OCI-LY7 (cell line): ENCODE measurements around the gene RFPL2. TPM values are rescaled to one million over a fixed set of nuclear protein-coding genes. Genes with fewer than 3 reads are reported as not detected.
"Not testable (repeated sequence)": the region's sequence is repeated elsewhere in the genome, so short reads cannot be mapped to it uniquely, and the experiment has no call there.

ENCODE experiments used
- BruUV-seq: library from RNA; stranded (reverse); fragments of 400-500 nt; replicated peaks from 2 replicates; lab custom pipeline; 2021; lab: Mats Ljungman, UMichigan
- CTCF ChIA-PET: fragments of 300-600 bp; sonication (Branson Sonifier 250); formaldehyde crosslinking; loops from one replicate; lab custom pipeline; 2022; ENCODE audit warnings: antibody characterized with exemption; ENCODE audit not compliant: unreplicated experiment; lab: Charles Lee
- POLR2A ChIA-PET: fragments of 300-600 bp; sonication (Branson Sonifier 250); formaldehyde crosslinking; loops from one replicate; lab custom pipeline; 2022; ENCODE audit warnings: antibody characterized with exemption; lab: Charles Lee
- DNase-seq: peaks from one replicate; pipeline ENCODE4 v3.0.0-alpha.2; 2015; ENCODE audit warnings: low spot score
- H2AFZ ChIP-seq: fragments of 200-600 bp; sonication (generic), shearing (Covaris generic); 2 replicates; pipeline ENCODE4 v1.6.1; 2014; ENCODE audit warnings: mild to moderate bottlenecking, antibody characterized with exemption, low read length, moderate library complexity
- H3K27ac ChIP-seq: fragments of 200-600 bp; sonication (generic); 2 replicates; pipeline ENCODE4 v1.5.1; 2014; ENCODE audit warnings: mixed run types, low read depth, mild to moderate bottlenecking, moderate library complexity, low read length, inconsistent platforms; ENCODE audit not compliant: poor library complexity, severe bottlenecking
- H3K36me3 ChIP-seq: fragments of 200-600 bp; sonication (generic); 2 replicates; pipeline ENCODE4 v1.6.1; 2014; ENCODE audit warnings: mild to moderate bottlenecking, antibody characterized with exemption, low read length, moderate library complexity, mixed read lengths; ENCODE audit not compliant: insufficient read depth
- H3K4me1 ChIP-seq: fragments of 200-600 bp; sonication (generic); 2 replicates; pipeline ENCODE4 v1.5.1; 2014; ENCODE audit warnings: mild to moderate bottlenecking, low read length; ENCODE audit not compliant: insufficient read depth, poor library complexity, severe bottlenecking
- H3K4me2 ChIP-seq: fragments of 200-600 bp; sonication (generic); 2 replicates; pipeline ENCODE4 v1.6.1; 2014; ENCODE audit warnings: mild to moderate bottlenecking, low read length
- H3K4me3 ChIP-seq: fragments of 200-600 bp; sonication (generic); 2 replicates; pipeline ENCODE4 v1.5.1; 2014; ENCODE audit warnings: mild to moderate bottlenecking, low read depth, low read length; ENCODE audit not compliant: poor library complexity, severe bottlenecking
- H3K79me2 ChIP-seq: fragments of 200-600 bp; sonication (generic); 2 replicates; pipeline ENCODE4 v1.6.1; 2016; ENCODE audit warnings: low read depth, mild to moderate bottlenecking, low read length, moderate library complexity, mixed read lengths; ENCODE audit not compliant: insufficient read depth
- H3K9me2 ChIP-seq: fragments of 200-600 bp; sonication (generic); 2 replicates; pipeline ENCODE4 v1.6.1; 2016; ENCODE audit warnings: mild to moderate bottlenecking, low read length, mixed read lengths; ENCODE audit not compliant: insufficient read depth
- H3K9me3 ChIP-seq: fragments of 200-600 bp; sonication (generic); 2 replicates; pipeline ENCODE4 v1.6.1; 2014; ENCODE audit warnings: mild to moderate bottlenecking, mixed run types, low read length, mixed read lengths
- H4K20me1 ChIP-seq: fragments of 200-600 bp; sonication (generic); 2 replicates; pipeline ENCODE4 v1.6.1; 2014; ENCODE audit warnings: mild to moderate bottlenecking, antibody characterized with exemption, low read length, moderate library complexity, mixed read lengths; ENCODE audit not compliant: insufficient read depth
- EZH2phosphoT487 ChIP-seq: fragments of 200-600 bp; sonication (generic); IDR thresholded peaks from 2 replicates; pipeline ENCODE4 v1.6.1; 2018; ENCODE audit warnings: low read depth, borderline replicate concordance, mild to moderate bottlenecking, mixed run types, antibody characterized with exemption, low read length, moderate library complexity, mixed read lengths
- intact Hi-C: fragments of 100-400 bp; cut with micrococcal nuclease; formaldehyde crosslinking; loops from one replicate; pipeline ENCODE4 v1.10.0; 2022; ENCODE audit not compliant: unreplicated experiment
- total RNA-seq, 2 experiments: library from RNA; depleted of rRNA in 1 of 2; stranded (reverse); fragments of >200 nt in 1 of 2; shearing (Covaris generic) in 1 of 2; gene quantifications; 2 replicates each; pipeline ENCODE4 v1.2.3, GENCODE V29; 2014 to 2022
- TF ChIP-seq, protein P1 (sequence below): fragments of 200-600 bp; sonication (generic); conservative IDR thresholded peaks from 2 replicates; pipeline ENCODE4 v1.5.1; 2014; ENCODE audit warnings: mild to moderate bottlenecking, antibody characterized with exemption, low read length, moderate library complexity, mixed read lengths

The RFPL2 gene
- total RNA-seq, 2 experiments from 2014 or later = not detected

DNA sequence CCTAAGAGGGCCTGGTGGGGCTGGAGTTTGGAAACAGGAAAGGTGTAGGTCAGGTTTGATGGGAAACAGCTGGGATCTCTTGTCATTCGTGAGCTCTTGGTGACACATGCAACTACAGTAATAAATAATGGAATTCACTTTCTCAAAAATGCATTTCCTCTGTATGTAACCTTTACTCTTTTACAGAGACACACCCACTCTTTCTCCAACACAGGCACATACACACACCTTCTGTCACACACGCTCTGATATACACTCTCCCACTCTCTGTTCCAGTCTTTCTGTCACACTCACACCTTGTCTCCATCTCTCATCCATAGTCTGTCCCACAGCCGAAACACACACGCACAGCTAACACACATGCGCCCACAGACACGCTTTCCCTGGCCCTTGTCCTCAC, 39.2 kb downstream of the RFPL2 start:
- POLR2A ChIA-PET = no interaction called here

DNA sequence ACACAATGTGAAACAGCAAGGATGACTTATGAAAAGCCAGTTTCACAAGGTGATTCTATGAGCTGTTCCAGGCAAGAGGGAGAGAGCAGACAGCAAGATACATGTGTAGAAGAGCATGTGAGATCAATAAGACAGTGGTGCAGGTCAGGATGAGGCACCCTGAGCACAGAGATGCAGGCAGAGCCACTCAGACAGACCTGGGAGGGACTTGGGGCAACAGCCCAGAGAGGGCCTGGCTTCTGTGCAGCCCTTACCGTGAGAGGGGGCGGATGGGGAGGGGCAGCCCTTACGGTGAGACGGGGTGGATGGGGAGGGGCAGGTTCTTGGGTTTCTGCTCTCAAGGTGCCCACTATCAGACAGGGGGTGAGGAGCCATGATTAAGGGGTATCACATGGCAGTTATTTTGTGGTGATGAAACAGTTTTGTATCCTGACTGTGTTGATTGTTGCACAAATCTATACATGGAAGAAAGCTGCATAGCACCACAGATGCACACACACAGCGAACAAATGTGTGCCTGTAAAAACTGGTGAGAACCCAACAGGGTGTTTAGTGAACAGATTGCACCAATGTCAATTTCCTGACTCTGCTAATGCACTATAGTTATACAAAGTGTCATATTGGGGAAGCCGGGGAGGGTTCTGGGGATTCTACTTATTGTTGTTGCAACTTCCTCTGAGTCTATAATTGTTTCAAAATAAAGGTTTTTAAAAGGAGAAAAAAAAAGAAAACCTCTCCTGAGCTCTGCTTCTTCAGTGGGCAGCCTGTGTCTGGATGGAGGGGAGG, 40.6 kb downstream of the RFPL2 start:
- no peak overlapping the region for H3K4me2 ChIP-seq
- no TSS peak for BruUV-seq

More for the DNA sequence above, 39.2 kb downstream of the RFPL2 start:
- H3K9me2 ChIP-seq = no peaks in the 10 kb centered on the region
- DNase-seq = no peak
- H3K9me3 ChIP-seq = no peaks in the 10 kb centered on the region
- H2AFZ ChIP-seq = no peak overlapping the region
- H3K4me3 ChIP-seq = no peak overlapping the region
- no peak overlapping the region for H3K4me2 ChIP-seq
- no peak overlapping the region for H3K27ac ChIP-seq
- intact Hi-C loops = no loop called here
- TF ChIP-seq, protein P1, sequence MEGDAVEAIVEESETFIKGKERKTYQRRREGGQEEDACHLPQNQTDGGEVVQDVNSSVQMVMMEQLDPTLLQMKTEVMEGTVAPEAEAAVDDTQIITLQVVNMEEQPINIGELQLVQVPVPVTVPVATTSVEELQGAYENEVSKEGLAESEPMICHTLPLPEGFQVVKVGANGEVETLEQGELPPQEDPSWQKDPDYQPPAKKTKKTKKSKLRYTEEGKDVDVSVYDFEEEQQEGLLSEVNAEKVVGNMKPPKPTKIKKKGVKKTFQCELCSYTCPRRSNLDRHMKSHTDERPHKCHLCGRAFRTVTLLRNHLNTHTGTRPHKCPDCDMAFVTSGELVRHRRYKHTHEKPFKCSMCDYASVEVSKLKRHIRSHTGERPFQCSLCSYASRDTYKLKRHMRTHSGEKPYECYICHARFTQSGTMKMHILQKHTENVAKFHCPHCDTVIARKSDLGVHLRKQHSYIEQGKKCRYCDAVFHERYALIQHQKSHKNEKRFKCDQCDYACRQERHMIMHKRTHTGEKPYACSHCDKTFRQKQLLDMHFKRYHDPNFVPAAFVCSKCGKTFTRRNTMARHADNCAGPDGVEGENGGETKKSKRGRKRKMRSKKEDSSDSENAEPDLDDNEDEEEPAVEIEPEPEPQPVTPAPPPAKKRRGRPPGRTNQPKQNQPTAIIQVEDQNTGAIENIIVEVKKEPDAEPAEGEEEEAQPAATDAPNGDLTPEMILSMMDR = no peak
- no peaks in the 10 kb centered on the region for H3K36me3 ChIP-seq
- H3K79me2 ChIP-seq = no peaks in the 10 kb centered on the region
- no peaks in the 10 kb centered on the region for H4K20me1 ChIP-seq
- BruUV-seq = no TSS peak
- CTCF ChIA-PET = no interaction called here
- H3K4me1 ChIP-seq = no peaks in the 10 kb centered on the region

DNA sequence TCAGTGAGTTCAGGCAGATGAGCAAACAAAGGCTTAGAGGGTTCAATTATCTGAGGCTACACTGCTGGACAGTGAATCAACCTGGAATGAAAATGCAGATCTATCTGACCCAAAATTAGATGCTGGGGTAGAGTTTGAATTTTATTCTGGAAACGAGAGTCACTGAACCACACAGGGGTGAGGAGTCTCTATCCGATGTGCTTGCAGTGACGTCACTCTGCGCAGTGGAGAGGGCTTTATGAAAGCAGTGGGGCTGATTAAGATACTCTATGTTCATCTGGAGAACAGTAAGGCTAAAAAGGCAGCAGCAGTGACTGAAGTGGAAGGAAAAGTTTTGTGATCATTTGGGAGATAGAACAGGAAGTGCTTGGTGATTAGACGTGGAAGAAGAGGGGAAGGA, 44.5 kb downstream of the RFPL2 start:
- DNase-seq, H3K9me3 ChIP-seq, H3K9me2 ChIP-seq, H2AFZ ChIP-seq, H3K4me2 ChIP-seq, H3K4me3 ChIP-seq, H3K4me1 ChIP-seq, BruUV-seq, H4K20me1 ChIP-seq, CTCF ChIA-PET, H3K79me2 ChIP-seq, H3K27ac ChIP-seq, POLR2A ChIA-PET, H3K36me3 ChIP-seq, intact Hi-C loops: not testable (repeated sequence)

More for the DNA sequence above, 40.6 kb downstream of the RFPL2 start:
- Histone ChIP-seq H3K9me2 (no peaks in the 10 kb centered on the region), H3K4me1 (no peaks in the 10 kb centered on the region), H3K4me3 (no peak overlapping the region), H3K79me2 (no peaks in the 10 kb centered on the region), H2AFZ (no peak overlapping the region), H3K36me3 (no peaks in the 10 kb centered on the region), H3K9me3 (no peaks in the 10 kb centered on the region), H3K27ac (no peak overlapping the region), H4K20me1 (no peaks in the 10 kb centered on the region)
- ChIA-PET CTCF (no interaction called here), POLR2A (no interaction called here)
- TF ChIP-seq EZH2phosphoT487 = no peak
- TF ChIP-seq, protein P1 = no peak
- no peak for DNase-seq
- intact Hi-C loops = no loop called here
